KMS-11 (cell line): ENCODE measurements around the gene SPON2.

Experiments
- H2AFZ ChIP-seq: fragments of 200-600 bp; sonication (generic); 2 replicates; pipeline ENCODE4 v1.6.1; 2016; ENCODE audit warnings: antibody characterized with exemption, mixed run types, low read depth
- H3K27ac ChIP-seq: fragments of 200-600 bp; sonication (generic); 2 replicates; pipeline ENCODE4 v1.6.1; 2016; ENCODE audit warnings: mild to moderate bottlenecking, mixed run types
- H3K27me3 ChIP-seq: fragments of 200-600 bp; sonication (generic); 2 replicates; pipeline ENCODE4 v1.6.1; 2017; ENCODE audit warnings: mild to moderate bottlenecking, low read depth, mixed run types, moderate library complexity; ENCODE audit not compliant: insufficient read depth
- H3K36me3 ChIP-seq: fragments of 200-600 bp; sonication (generic); 2 replicates; pipeline ENCODE4 v1.6.1; 2017; ENCODE audit warnings: mild to moderate bottlenecking, mixed run types; ENCODE audit not compliant: insufficient read depth
- H3K4me1 ChIP-seq: fragments of 200-600 bp; sonication (generic); 2 replicates; pipeline ENCODE4 v1.6.1; 2016; ENCODE audit warnings: mild to moderate bottlenecking, low read depth, mixed run types; ENCODE audit not compliant: poor library complexity, severe bottlenecking
- H3K4me2 ChIP-seq: fragments of 200-600 bp; sonication (generic); 2 replicates; pipeline ENCODE4 v1.7.0; 2016; ENCODE audit warnings: mild to moderate bottlenecking, mixed run types
- H3K4me3 ChIP-seq: fragments of 200-600 bp; sonication (generic); IDR thresholded peaks from 2 replicates; pipeline ENCODE4 v1.6.1; 2017; ENCODE audit warnings: low read depth, low read length, mixed read lengths; ENCODE audit not compliant: insufficient read depth
- H3K79me2 ChIP-seq: fragments of 200-600 bp; sonication (generic); 2 replicates; pipeline ENCODE4 v1.6.1; 2016; ENCODE audit warnings: low read depth, mixed run types; ENCODE audit not compliant: insufficient read depth
- H3K9ac ChIP-seq: fragments of 200-600 bp; sonication (generic); 2 replicates; pipeline ENCODE4 v1.6.1; 2016; ENCODE audit warnings: mild to moderate bottlenecking, mixed run types
- H4K20me1 ChIP-seq: fragments of 200-600 bp; sonication (generic); 2 replicates; pipeline ENCODE4 v1.6.1; 2016; ENCODE audit warnings: mild to moderate bottlenecking, mixed run types; ENCODE audit not compliant: insufficient read depth
- TF ChIP-seq, protein P1 (sequence below): fragments of 200-600 bp; sonication (generic); conservative IDR thresholded peaks from 2 replicates; pipeline ENCODE4 v1.6.1; 2017; ENCODE audit warnings: low read depth, mild to moderate bottlenecking, antibody characterized with exemption, low read length, moderate library complexity, mixed read lengths

The SPON2 gene

DNA sequence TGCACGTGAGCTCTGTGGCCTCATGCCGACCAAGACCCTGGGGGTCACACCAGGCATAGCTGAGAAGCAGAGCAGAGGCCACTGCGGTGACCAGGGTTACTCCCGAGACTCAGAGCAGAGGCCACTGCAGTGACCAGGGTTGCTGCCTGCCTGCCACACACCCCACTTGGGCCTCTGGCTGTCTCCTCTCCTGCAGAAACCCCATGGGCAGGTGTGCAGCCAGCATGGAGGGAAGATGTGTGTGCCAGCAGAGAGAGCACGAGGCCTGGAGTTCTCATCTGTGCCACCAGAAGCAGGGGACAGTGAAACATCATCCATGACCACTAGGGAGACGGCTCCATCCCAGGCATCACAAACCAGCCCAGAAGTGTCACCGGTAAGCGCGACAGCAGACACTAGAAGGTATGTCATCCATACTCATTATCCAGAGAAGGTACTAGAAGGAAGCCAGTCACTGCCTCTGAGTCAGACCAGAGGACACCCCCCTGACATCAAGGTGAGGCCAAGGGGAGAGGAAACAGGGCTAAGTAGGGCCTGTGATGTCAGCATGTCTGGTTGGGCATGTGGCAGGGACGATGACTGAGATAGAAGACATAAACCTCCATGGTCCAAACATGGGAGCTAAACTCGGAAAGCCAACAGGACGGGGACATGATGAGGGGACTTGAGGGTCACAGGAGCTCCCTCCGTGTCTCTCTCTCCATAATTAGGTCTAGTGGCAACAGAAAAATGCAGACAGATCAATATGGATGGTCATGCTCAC lies 24.2 kb upstream of the SPON2 start:
- no peaks in the 10 kb centered on the region for H3K79me2 ChIP-seq
- H2AFZ ChIP-seq = no peak overlapping the region
- no peak overlapping the region for H3K4me2 ChIP-seq
- H3K27me3 ChIP-seq = no peaks in the 10 kb centered on the region
- no peak overlapping the region for H3K9ac ChIP-seq
- no peak overlapping the region for H3K27ac ChIP-seq
- H3K4me3 ChIP-seq = no peak overlapping the region
- no peaks in the 10 kb centered on the region for H4K20me1 ChIP-seq
- TF ChIP-seq, protein P1, sequence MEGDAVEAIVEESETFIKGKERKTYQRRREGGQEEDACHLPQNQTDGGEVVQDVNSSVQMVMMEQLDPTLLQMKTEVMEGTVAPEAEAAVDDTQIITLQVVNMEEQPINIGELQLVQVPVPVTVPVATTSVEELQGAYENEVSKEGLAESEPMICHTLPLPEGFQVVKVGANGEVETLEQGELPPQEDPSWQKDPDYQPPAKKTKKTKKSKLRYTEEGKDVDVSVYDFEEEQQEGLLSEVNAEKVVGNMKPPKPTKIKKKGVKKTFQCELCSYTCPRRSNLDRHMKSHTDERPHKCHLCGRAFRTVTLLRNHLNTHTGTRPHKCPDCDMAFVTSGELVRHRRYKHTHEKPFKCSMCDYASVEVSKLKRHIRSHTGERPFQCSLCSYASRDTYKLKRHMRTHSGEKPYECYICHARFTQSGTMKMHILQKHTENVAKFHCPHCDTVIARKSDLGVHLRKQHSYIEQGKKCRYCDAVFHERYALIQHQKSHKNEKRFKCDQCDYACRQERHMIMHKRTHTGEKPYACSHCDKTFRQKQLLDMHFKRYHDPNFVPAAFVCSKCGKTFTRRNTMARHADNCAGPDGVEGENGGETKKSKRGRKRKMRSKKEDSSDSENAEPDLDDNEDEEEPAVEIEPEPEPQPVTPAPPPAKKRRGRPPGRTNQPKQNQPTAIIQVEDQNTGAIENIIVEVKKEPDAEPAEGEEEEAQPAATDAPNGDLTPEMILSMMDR = no peak
- no peaks in the 10 kb centered on the region for H3K36me3 ChIP-seq
- peaks cover 10% of the 10 kb centered on the region for H3K4me1 ChIP-seq

DNA sequence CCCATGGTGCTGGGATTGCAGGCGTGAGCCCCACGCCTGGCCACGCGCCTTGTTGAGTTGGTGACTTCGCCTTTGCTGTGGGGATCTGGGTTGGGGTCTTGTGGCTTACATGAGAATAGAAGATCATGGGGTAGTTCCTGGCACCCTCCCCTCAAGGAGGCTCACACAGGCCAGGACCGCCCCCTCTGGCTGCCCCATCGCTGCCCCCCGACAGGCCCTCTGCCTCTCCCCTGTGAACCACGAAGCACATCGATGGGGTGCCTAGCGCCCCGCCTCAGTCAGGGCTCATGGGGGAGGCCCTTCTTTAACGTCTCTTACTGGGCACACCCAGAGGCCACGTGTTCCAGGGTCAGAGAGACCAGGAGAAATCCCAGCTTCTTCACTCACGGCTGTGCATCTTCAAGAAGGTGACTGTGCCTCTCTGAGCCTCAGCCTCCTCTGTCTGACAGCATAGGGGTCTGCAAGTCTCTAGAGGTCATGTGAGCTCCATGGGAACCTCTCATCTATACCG lies 23.6 kb upstream of the SPON2 start:
- Histone ChIP-seq H3K27me3 (no peaks in the 10 kb centered on the region), H3K4me3 (no peak overlapping the region), H3K79me2 (no peaks in the 10 kb centered on the region), H2AFZ (no peak overlapping the region), H4K20me1 (no peaks in the 10 kb centered on the region), H3K36me3 (no peaks in the 10 kb centered on the region), H3K27ac (no peak overlapping the region), H3K9ac (no peak overlapping the region), H3K4me1 (peaks cover 10% of the 10 kb centered on the region), H3K4me2 (no peak overlapping the region)
- TF ChIP-seq, protein P1 = no peak

DNA sequence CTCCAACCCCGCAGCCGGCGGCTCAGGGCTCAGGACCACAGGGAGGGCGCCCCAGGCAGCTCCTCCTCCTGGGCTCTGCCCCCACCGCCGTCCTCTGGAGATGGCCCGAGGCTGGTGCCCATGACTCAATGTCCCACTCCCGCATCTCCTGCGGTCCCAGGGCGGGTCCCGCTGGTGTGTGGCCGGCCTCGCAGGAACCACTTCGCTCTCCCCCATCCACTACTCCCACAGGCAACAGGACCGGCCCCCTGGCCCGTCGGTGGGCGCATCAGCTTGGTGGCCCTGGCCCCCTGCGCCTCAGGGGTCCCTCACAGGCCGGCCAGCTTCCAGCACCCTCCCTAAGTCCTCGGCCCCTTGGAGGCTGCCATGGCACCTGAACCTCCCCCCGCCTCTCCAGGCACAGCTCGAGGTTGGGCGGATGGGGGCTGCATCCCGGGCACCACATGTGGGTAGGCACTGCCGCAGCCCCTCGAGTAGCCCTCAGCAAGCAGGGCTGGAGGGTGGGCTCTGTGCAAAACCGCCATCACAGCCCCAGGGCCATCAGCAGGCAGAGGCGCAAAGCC lies 22.8 kb upstream of the SPON2 start:
- no peak overlapping the region for H2AFZ ChIP-seq
- H3K4me2 ChIP-seq = no peak overlapping the region
- no peaks in the 10 kb centered on the region for H4K20me1 ChIP-seq
- no peak overlapping the region for H3K4me3 ChIP-seq
- peaks cover 2% of the 10 kb centered on the region for H3K4me1 ChIP-seq
- no peak overlapping the region for H3K27ac ChIP-seq
- no peak overlapping the region for H3K9ac ChIP-seq
- TF ChIP-seq, protein P1 = no peak
- no peaks in the 10 kb centered on the region for H3K36me3 ChIP-seq
- H3K79me2 ChIP-seq = no peaks in the 10 kb centered on the region
- H3K27me3 ChIP-seq = no peaks in the 10 kb centered on the region

DNA sequence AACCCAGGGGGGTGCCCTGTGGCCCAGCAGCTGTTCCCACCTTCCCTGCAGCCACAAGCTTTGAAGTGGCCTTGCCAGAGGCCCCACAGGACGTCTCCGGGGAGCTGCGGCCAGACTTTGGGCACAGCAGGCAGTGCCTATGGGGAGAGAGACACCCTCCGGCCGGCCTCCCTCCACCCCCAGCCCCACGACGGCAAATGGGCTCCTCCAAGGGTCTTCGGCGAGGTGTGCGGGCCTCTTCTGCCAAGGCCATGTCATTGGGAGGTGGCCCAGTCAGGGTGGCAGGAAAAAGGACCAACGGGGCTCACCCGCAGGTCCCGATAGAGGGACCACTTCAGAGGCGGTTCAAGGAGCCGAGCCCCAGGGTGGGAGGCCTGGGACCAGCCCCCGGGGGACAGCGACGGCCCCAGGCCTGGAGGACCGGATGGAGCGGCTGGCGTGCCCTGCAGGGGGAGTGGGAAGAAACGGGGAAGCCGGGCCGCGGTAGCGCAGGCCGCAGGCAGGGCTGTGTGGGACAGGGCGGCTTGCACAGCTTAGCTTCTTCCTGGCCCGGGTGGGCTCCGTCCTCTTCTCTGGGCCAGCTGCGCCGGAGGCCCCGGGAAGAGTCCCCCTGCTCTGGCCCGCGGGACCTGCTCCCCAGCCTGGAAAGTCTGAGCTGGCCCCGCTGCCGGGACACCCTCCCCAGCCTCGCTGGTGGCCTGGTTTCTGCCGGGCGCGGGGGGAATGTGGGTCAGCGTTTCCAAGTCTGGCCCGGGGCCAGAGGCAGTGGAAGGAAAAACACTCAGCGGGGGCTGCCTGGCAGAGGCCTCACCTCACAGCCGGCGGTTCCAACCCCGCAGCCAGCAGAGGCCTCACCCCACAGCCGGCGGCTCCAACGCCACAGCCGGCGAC lies 21.9 kb upstream of the SPON2 start:
- Histone ChIP-seq H4K20me1 (no peaks in the 10 kb centered on the region), H3K4me1 (no peaks in the 10 kb centered on the region), H3K27ac (no peak overlapping the region), H3K4me3 (no peak overlapping the region), H3K36me3 (no peaks in the 10 kb centered on the region), H2AFZ (no peak overlapping the region), H3K79me2 (no peaks in the 10 kb centered on the region), H3K9ac (no peak overlapping the region), H3K27me3 (no peaks in the 10 kb centered on the region), H3K4me2 (no peak overlapping the region)
- TF ChIP-seq, protein P1 = no peak
